Common myeloid progenitor, CD34-positive (primary cell): ENCODE data around the gene GPR18. TPM values are rescaled to one million over a fixed set of nuclear protein-coding genes. Genes with fewer than 3 reads are reported as not detected.
A peak's percentile ranks its signal among the peaks of the same experiment; 100 is the strongest.

Source experiments
- CTCF ChIA-PET: fragments of 350-600 bp; sonication (Branson Sonifier 250); formaldehyde crosslinking; loops from one replicate; lab custom pipeline; 2021; ENCODE audit warnings: antibody characterized with exemption; lab: Charles Lee
- POLR2A ChIA-PET: fragments of 350-600 bp; sonication (Branson Sonifier 250); formaldehyde crosslinking; loops from one replicate; lab custom pipeline; 2021; ENCODE audit warnings: antibody characterized with exemption; lab: Charles Lee
- DNase-seq, 3 donors: peaks; one replicate each; pipeline versions ENCODE4 v3.0.0 to v3.0.0-alpha.2; 2013
- H3K27ac ChIP-seq, 2 experiments: 1 replicate in 1 of 2; 2 replicates in 1 of 2; pipeline ENCODE4 v1.7.0; 2013; ENCODE audit warnings: inconsistent platforms in 2 of 2, low read length in 2 of 2, mild to moderate bottlenecking in 2 of 2, low read depth in 1 of 2, moderate library complexity in 1 of 2; ENCODE audit not compliant: severe bottlenecking in 2 of 2, insufficient read depth in 1 of 2, poor library complexity in 1 of 2
- H3K27me3 ChIP-seq, 5 experiments: replicated peaks in 2 of 5; 1 replicate in 3 of 5; 2 replicates in 2 of 5; pipeline versions ENCODE4 v1.6.1 to v1.7.0; 2013; ENCODE audit warnings: low read length in 4 of 5, mild to moderate bottlenecking in 2 of 5, moderate library complexity in 2 of 5, inconsistent platforms in 1 of 5; ENCODE audit not compliant: insufficient read depth in 5 of 5, control insufficient read depth in 4 of 5
- H3K36me3 ChIP-seq, 4 experiments: 1 replicate in 2 of 4; 2 replicates in 2 of 4; pipeline versions ENCODE4 v1.6.1 to v1.7.0; 2013; ENCODE audit warnings: low read length in 3 of 4, control low read depth in 1 of 4, mild to moderate bottlenecking in 1 of 4; ENCODE audit not compliant: control insufficient read depth in 4 of 4, insufficient read depth in 4 of 4
- H3K4me1 ChIP-seq, 4 experiments: 1 replicate in 3 of 4; 2 replicates in 1 of 4; pipeline versions ENCODE4 v1.6.1 to v1.7.1; 2013; ENCODE audit warnings: low read length in 3 of 4, mild to moderate bottlenecking in 3 of 4, control low read depth in 1 of 4, inconsistent platforms in 1 of 4, moderate library complexity in 1 of 4; ENCODE audit not compliant: control insufficient read depth in 4 of 4, insufficient read depth in 4 of 4; ENCODE audit errors: control extremely low read depth in 1 of 4
- H3K4me3 ChIP-seq, 7 experiments: 1 replicate in 4 of 7; 2 replicates in 3 of 7; pipeline versions ENCODE4 v1.5.1 to v1.7.0; 2013; ENCODE audit warnings: mild to moderate bottlenecking in 7 of 7, low read length in 6 of 7, moderate library complexity in 6 of 7, inconsistent platforms in 2 of 7, low read depth in 2 of 7, control low read depth in 1 of 7; ENCODE audit not compliant: insufficient read depth in 4 of 7, control insufficient read depth in 1 of 7; ENCODE audit errors: extremely low read depth in 1 of 7
- H3K9me3 ChIP-seq, 5 experiments: 1 replicate in 4 of 5; 2 replicates in 1 of 5; pipeline versions ENCODE4 v1.6.1 to v1.7.1; 2013; ENCODE audit warnings: low read length in 4 of 5, mild to moderate bottlenecking in 2 of 5, inconsistent platforms in 1 of 5, low read depth in 1 of 5, moderate library complexity in 1 of 5; ENCODE audit not compliant: control insufficient read depth in 4 of 5, insufficient read depth in 2 of 5; ENCODE audit errors: control extremely low read depth in 1 of 5
- WGBS: methylation state at CpG from one replicate; pipeline ENCODE4 v1.1.5; 2013; ENCODE audit not compliant: insufficient coverage; 5-methylcytosine and 5-hydroxymethylcytosine counted together
- polyA plus RNA-seq: library from polyadenylated mRNA; unstranded; fragments of 120-200 nt; gene quantifications from one replicate; pipeline ENCODE4 v1.2.1, GENCODE V29; 2013

GPR18 gene
- polyA plus RNA-seq, result 1.2 TPM

GRCh38 chr13:99258210-99258860 lies at the start of gene GPR18:
GPR18 (minus strand) TSS chr13:99258379; CDS start chr13:99255872, 2,507 bp downstream.
- Histone ChIP-seq H3K4me3 (peak within 1 kb of the TSS in 6 of 7 experiments; percentile 11 to 63 (median 29)), H3K4me1 (peaks cover 16 to 38% (median 24%) of the 10 kb centered on the region in 4 experiments), H3K27me3 (no peaks in the 10 kb centered on the region), H3K27ac (peak within 1 kb of the TSS; percentile 41 to 67), H3K36me3 (peaks cover 5 to 24% (median 14%) of the 10 kb centered on the region in 4 experiments), H3K9me3 (no peaks in the 10 kb centered on the region)
- 8% methylated on average over 4 of the region's 4 CpGs for WGBS
- POLR2A ChIA-PET, result interaction anchor here (1.5 kb wide), 1 partner anchor 59 kb away, joined by 5 read pairs; no protein-coding TSS in a partner anchor
- peak in 2 of 3 donors; percentile 54 to 62 for DNase-seq
- CTCF ChIA-PET, result interaction anchor here (0.8 to 1.9 kb wide), 7 partner anchors 11 to 101 kb away, joined by 3 to 6 read pairs (median 3); no protein-coding TSS in a partner anchor

- H3K4me3 ChIP-seq, result peak overlapping the region in 1 of 7 experiments; percentile 48
- H3K36me3 ChIP-seq, result peaks cover 0 to 17% (median 3%) of the 10 kb centered on the region in 4 experiments
- ChIA-PET CTCF (interaction anchor here (0.7 to 4.3 kb wide), 8 partner anchors 11 to 132 kb away, joined by 3 to 12 read pairs (median 6); no protein-coding TSS in a partner anchor), POLR2A (interaction anchor here (1.1 kb wide), 1 partner anchor 49 kb away, joined by 4 read pairs; no protein-coding TSS in a partner anchor)
- no peaks in the 10 kb centered on the region for H3K9me3 ChIP-seq
- H3K4me1 ChIP-seq, result peaks cover 5 to 68% (median 41%) of the 10 kb centered on the region in 4 experiments
- WGBS, result 28% methylated on average over 6 of the region's 6 CpGs
- peak; percentile 58 to 92 (median 85) for DNase-seq
- peak overlapping the region; percentile 62 to 83 for H3K27ac ChIP-seq
- H3K27me3 ChIP-seq, result no peaks in the 10 kb centered on the region
Measured at GRCh38 chr13:99307648-99308339, 49.6 kb upstream of the GPR18 start.

- peak within 1 kb of the TSS; percentile 62 to 83 for H3K27ac ChIP-seq
- peaks cover 0 to 17% (median 3%) of the 10 kb centered on the region in 4 experiments for H3K36me3 ChIP-seq
- DNase-seq, result peak; percentile 63 to 90 (median 87)
- no peaks in the 10 kb centered on the region for H3K9me3 ChIP-seq
- POLR2A ChIA-PET, result interaction anchor here (1.1 kb wide), 1 partner anchor 49 kb away, joined by 4 read pairs; no protein-coding TSS in a partner anchor
- CTCF ChIA-PET, result interaction anchor here (0.7 to 4.3 kb wide), 8 partner anchors 10 to 80 kb away, joined by 3 to 12 read pairs (median 4); no protein-coding TSS in a partner anchor
- H3K27me3 ChIP-seq, result no peaks in the 10 kb centered on the region
- peak within 1 kb of the TSS in 3 of 7 experiments; percentile 38 to 48 (median 48) for H3K4me3 ChIP-seq
- WGBS, result no CpG with 5 or more reads among the region's 4 CpGs
- peaks cover 5 to 68% (median 36%) of the 10 kb centered on the region in 4 experiments for H3K4me1 ChIP-seq
Measured at GRCh38 chr13:99307247-99307646, 49.1 kb upstream of the GPR18 start, which contains the start of gene GPR183. GPR183 (minus strand) TSS chr13:99307399; CDS start chr13:99296145, 11,254 bp downstream.

GRCh38 chr13:99305566-99305965 lies 47.4 kb upstream of the GPR18 start:
- WGBS, result 100% methylated on average over 7 of the region's 8 CpGs
- no peak overlapping the region for H3K27ac ChIP-seq
- no peaks in the 10 kb centered on the region for H3K9me3 ChIP-seq
- ChIA-PET CTCF (interaction anchor here (0.7 to 4.3 kb wide), 7 partner anchors 19 to 132 kb away, joined by 3 to 12 read pairs (median 4); no protein-coding TSS in a partner anchor), POLR2A (interaction anchor here (1.0 to 1.1 kb wide), 2 partner anchors 9 to 77 kb away, joined by 3 to 4 read pairs; no protein-coding TSS in a partner anchor)
- DNase-seq, result no peak
- peaks cover 8 to 51% (median 29%) of the 10 kb centered on the region in 4 experiments for H3K4me1 ChIP-seq
- peak overlapping the region in 1 of 7 experiments; percentile 24 for H3K4me3 ChIP-seq
- peaks cover 0 to 19% (median 3%) of the 10 kb centered on the region in 4 experiments for H3K36me3 ChIP-seq
- no peaks in the 10 kb centered on the region for H3K27me3 ChIP-seq

- H3K9me3 ChIP-seq, result no peaks in the 10 kb centered on the region
- peak overlapping the region in 1 of 7 experiments; percentile 28 for H3K4me3 ChIP-seq
- WGBS, result no CpG with 5 or more reads among the region's 5 CpGs
- H3K36me3 ChIP-seq, result peaks cover 0 to 19% (median 3%) of the 10 kb centered on the region in 4 experiments
- H3K27me3 ChIP-seq, result no peaks in the 10 kb centered on the region
- no peak for DNase-seq
- no peak overlapping the region for H3K27ac ChIP-seq
- ChIA-PET POLR2A (interaction anchor here (1.0 kb wide), 1 partner anchor 10 kb away, joined by 3 read pairs; no protein-coding TSS in a partner anchor), CTCF (interaction anchor here (1.1 to 2.0 kb wide), 4 partner anchors 19 to 83 kb away, joined by 4 to 5 read pairs (median 4); no protein-coding TSS in a partner anchor)
- H3K4me1 ChIP-seq, result peaks cover 8 to 49% (median 29%) of the 10 kb centered on the region in 4 experiments
Measured at GRCh38 chr13:99305158-99305557, 47.0 kb upstream of the GPR18 start.

- Histone ChIP-seq H3K4me1 (peaks cover 8 to 49% (median 31%) of the 10 kb centered on the region in 4 experiments), H3K27ac (no peak overlapping the region), H3K9me3 (no peaks in the 10 kb centered on the region), H3K4me3 (peak overlapping the region in 1 of 7 experiments; percentile 28), H3K36me3 (peaks cover 0 to 19% (median 3%) of the 10 kb centered on the region in 4 experiments), H3K27me3 (no peaks in the 10 kb centered on the region)
- CTCF ChIA-PET, result interaction anchor here (0.7 to 1.4 kb wide), 7 partner anchors 12 to 83 kb away, joined by 3 to 5 read pairs (median 4); no protein-coding TSS in a partner anchor
- POLR2A ChIA-PET, result no interaction called here
- no peak for DNase-seq
- WGBS, result 100% methylated on average over 1 of the region's 4 CpGs
Measured at GRCh38 chr13:99304541-99304940, 46.4 kb upstream of the GPR18 start.
